ENCODE data around the gene TSR1.
A peak's percentile ranks its signal among the peaks of the same experiment; 100 is the strongest.

The TSR1 gene

GRCh38 chr17:2336215-2336851 lies at the start of gene TSR1:
Gene TSR1 (minus strand): TSS chr17:2336457. CDS start chr17:2336427, 30 bp downstream.
- peak; percentile 81 for DNase-seq (ENCODE audit: low read depth)

GRCh38 chr17:2385240-2386210 lies 49.3 kb upstream of the TSR1 start:
- no peak for DNase-seq (ENCODE audit: low read depth)

GRCh38 chr17:2384439-2385127 lies 48.3 kb upstream of the TSR1 start:
- no peak for DNase-seq (ENCODE audit: low read depth)

- DNase-seq (ENCODE audit: low read depth): no peak
Measured at GRCh38 chr17:2383628-2384167, 47.4 kb upstream of the TSR1 start.

GRCh38 chr17:2380950-2381649 lies 44.8 kb upstream of the TSR1 start:
- no peak for DNase-seq (ENCODE audit: low read depth)

- DNase-seq (ENCODE audit: low read depth): no peak
Measured at GRCh38 chr17:2380226-2380922, 44.1 kb upstream of the TSR1 start.

- no peak for DNase-seq (ENCODE audit: low read depth)
Measured at GRCh38 chr17:2379489-2380225, 43.4 kb upstream of the TSR1 start.

GRCh38 chr17:2378905-2379304 lies 42.6 kb upstream of the TSR1 start:
- DNase-seq (ENCODE audit: low read depth): no peak

- no peak for DNase-seq (ENCODE audit: low read depth)
Measured at GRCh38 chr17:2377659-2378058, 41.4 kb upstream of the TSR1 start.

- DNase-seq (ENCODE audit: low read depth): no peak
Measured at GRCh38 chr17:2376107-2376506, 39.9 kb upstream of the TSR1 start.

- no peak for DNase-seq (ENCODE audit: low read depth)
Measured at GRCh38 chr17:2375406-2375805, 39.1 kb upstream of the TSR1 start.

GRCh38 chr17:2374549-2375285 lies 38.5 kb upstream of the TSR1 start:
- no peak for DNase-seq (ENCODE audit: low read depth)

GRCh38 chr17:2373179-2373578 lies 36.9 kb upstream of the TSR1 start:
- DNase-seq (ENCODE audit: low read depth): no peak

- no peak for DNase-seq (ENCODE audit: low read depth)
Measured at GRCh38 chr17:2372681-2373080, 36.4 kb upstream of the TSR1 start.

GRCh38 chr17:2372180-2372579 lies 35.9 kb upstream of the TSR1 start:
- no peak for DNase-seq (ENCODE audit: low read depth)

- no peak for DNase-seq (ENCODE audit: low read depth)
Measured at GRCh38 chr17:2371183-2372130, 35.2 kb upstream of the TSR1 start.

GRCh38 chr17:2370211-2370589 lies 33.9 kb upstream of the TSR1 start:
- DNase-seq (ENCODE audit: low read depth): no peak

- DNase-seq (ENCODE audit: low read depth): no peak
Measured at GRCh38 chr17:2369551-2370210, 33.4 kb upstream of the TSR1 start.

Data from stimulated activated CD8-positive, alpha-beta memory T cell treated with anti-CD3 and anti-CD28 coated beads, Interleukin-12 subunit alpha, Interleukin-12 subunit beta, amount 100 ng/mL, for 4 hours (primary cell).